ENCODE measurements around the gene SPATC1L.
A peak's percentile ranks its signal among the peaks of the same experiment; 100 is the strongest.
"Not testable (repeated sequence)": the region's sequence is repeated elsewhere in the genome, so short reads cannot be mapped to it uniquely, and the experiment has no call there.

SPATC1L gene

GRCh38 chr21:46183910-46184624, at the start of gene SPATC1L:
Gene SPATC1L (minus strand): TSS chr21:46184459. CDS start chr21:46182816, 1,643 bp downstream.
- Histone ChIP-seq H3K27me3 (ENCODE audit: control insufficient read depth, insufficient read depth, low read length) (no peaks in the 10 kb centered on the region), H3K9ac (ENCODE audit: low read length) (peak within 1 kb of the TSS; percentile 87), H3K9me3 (ENCODE audit: control insufficient read depth, insufficient read depth, low read depth, low read length) (no peaks in the 10 kb centered on the region), H3K4me1 (ENCODE audit: control insufficient read depth, insufficient read depth, low read length) (peaks cover 35% of the 10 kb centered on the region), H3K4me3 (ENCODE audit: low read depth, low read length) (peak within 1 kb of the TSS; percentile 93), H3K27ac (ENCODE audit: low read depth, low read length) (peak within 1 kb of the TSS; percentile 84), H3K36me3 (ENCODE audit: control insufficient read depth, insufficient read depth, low read length) (peaks cover 17% of the 10 kb centered on the region)

GRCh38 chr21:46229923-46230260, 45.6 kb upstream of the SPATC1L start:
- peak overlapping the region; percentile 81; the same call in 1 of the 2 replicates for H3K27ac ChIP-seq (ENCODE audit: low read depth, low read length)
- no peaks in the 10 kb centered on the region for H3K27me3 ChIP-seq (ENCODE audit: control insufficient read depth, insufficient read depth, low read length)
- H3K9me3 ChIP-seq (ENCODE audit: control insufficient read depth, insufficient read depth, low read depth, low read length), result peaks cover 33% of the 10 kb centered on the region
- peak overlapping the region; percentile 86 for H3K9ac ChIP-seq (ENCODE audit: low read length)
- H3K36me3 ChIP-seq (ENCODE audit: control insufficient read depth, insufficient read depth, low read length), result peaks cover 60% of the 10 kb centered on the region
- peak overlapping the region; percentile 76 for H3K4me3 ChIP-seq (ENCODE audit: low read depth, low read length)
- peaks cover 12% of the 10 kb centered on the region; the same call in 1 of the 2 replicates for H3K4me1 ChIP-seq (ENCODE audit: control insufficient read depth, insufficient read depth, low read length)

GRCh38 chr21:46229133-46229922, 45.1 kb upstream of the SPATC1L start:
- H3K4me3 ChIP-seq (ENCODE audit: low read depth, low read length), result peak overlapping the region; percentile 76
- peaks cover 55% of the 10 kb centered on the region for H3K36me3 ChIP-seq (ENCODE audit: control insufficient read depth, insufficient read depth, low read length)
- H3K9ac ChIP-seq (ENCODE audit: low read length), result peak overlapping the region; percentile 86
- peak overlapping the region; percentile 81; the same call in 1 of the 2 replicates for H3K27ac ChIP-seq (ENCODE audit: low read depth, low read length)
- H3K4me1 ChIP-seq (ENCODE audit: control insufficient read depth, insufficient read depth, low read length), result peaks cover 12% of the 10 kb centered on the region; the same call in 1 of the 2 replicates
- H3K9me3 ChIP-seq (ENCODE audit: control insufficient read depth, insufficient read depth, low read depth, low read length), result peaks cover 33% of the 10 kb centered on the region
- H3K27me3 ChIP-seq (ENCODE audit: control insufficient read depth, insufficient read depth, low read length), result no peaks in the 10 kb centered on the region

GRCh38 chr21:46228345-46229051, 44.2 kb upstream of the SPATC1L start, which contains the start of gene LSS:
Gene LSS (minus strand): TSS chr21:46228774. CDS start chr21:46228745, 29 bp downstream.
- Histone ChIP-seq H3K4me3 (ENCODE audit: low read depth, low read length) (peak within 1 kb of the TSS; percentile 91), H3K36me3 (ENCODE audit: control insufficient read depth, insufficient read depth, low read length) (peaks cover 46% of the 10 kb centered on the region), H3K4me1 (ENCODE audit: control insufficient read depth, insufficient read depth, low read length) (peaks cover 12% of the 10 kb centered on the region; the same call in 1 of the 2 replicates), H3K27me3 (ENCODE audit: control insufficient read depth, insufficient read depth, low read length) (no peaks in the 10 kb centered on the region), H3K9ac (ENCODE audit: low read length) (peak within 1 kb of the TSS; percentile 86), H3K27ac (ENCODE audit: low read depth, low read length) (peak within 1 kb of the TSS; percentile 81; the same call in 1 of the 2 replicates), H3K9me3 (ENCODE audit: control insufficient read depth, insufficient read depth, low read depth, low read length) (peaks cover 33% of the 10 kb centered on the region)

- Histone ChIP-seq H3K9ac (ENCODE audit: low read length) (peak overlapping the region; percentile 84), H3K4me1 (ENCODE audit: control insufficient read depth, insufficient read depth, low read length) (peaks cover 12% of the 10 kb centered on the region; the same call in 1 of the 2 replicates), H3K9me3 (ENCODE audit: control insufficient read depth, insufficient read depth, low read depth, low read length) (peaks cover 31% of the 10 kb centered on the region), H3K27ac (ENCODE audit: low read depth, low read length) (peak overlapping the region; percentile 73; the same call in 1 of the 2 replicates), H3K27me3 (ENCODE audit: control insufficient read depth, insufficient read depth, low read length) (no peaks in the 10 kb centered on the region), H3K4me3 (ENCODE audit: low read depth, low read length) (peak overlapping the region; percentile 91), H3K36me3 (ENCODE audit: control insufficient read depth, insufficient read depth, low read length) (peaks cover 45% of the 10 kb centered on the region)
Observed at GRCh38 chr21:46227811-46228344, 43.6 kb upstream of the SPATC1L start.

- Histone ChIP-seq H3K9me3 (ENCODE audit: control insufficient read depth, insufficient read depth, low read depth, low read length) (peaks cover 23% of the 10 kb centered on the region), H3K36me3 (ENCODE audit: control insufficient read depth, insufficient read depth, low read length) (peaks cover 45% of the 10 kb centered on the region), H3K27ac (ENCODE audit: low read depth, low read length) (no peak overlapping the region), H3K9ac (ENCODE audit: low read length) (peak overlapping the region; percentile 84), H3K4me3 (ENCODE audit: low read depth, low read length) (peak overlapping the region; percentile 91), H3K4me1 (ENCODE audit: control insufficient read depth, insufficient read depth, low read length) (peaks cover 12% of the 10 kb centered on the region; the same call in 1 of the 2 replicates), H3K27me3 (ENCODE audit: control insufficient read depth, insufficient read depth, low read length) (no peaks in the 10 kb centered on the region)
Observed at GRCh38 chr21:46226920-46227599, 42.8 kb upstream of the SPATC1L start.

DNA sequence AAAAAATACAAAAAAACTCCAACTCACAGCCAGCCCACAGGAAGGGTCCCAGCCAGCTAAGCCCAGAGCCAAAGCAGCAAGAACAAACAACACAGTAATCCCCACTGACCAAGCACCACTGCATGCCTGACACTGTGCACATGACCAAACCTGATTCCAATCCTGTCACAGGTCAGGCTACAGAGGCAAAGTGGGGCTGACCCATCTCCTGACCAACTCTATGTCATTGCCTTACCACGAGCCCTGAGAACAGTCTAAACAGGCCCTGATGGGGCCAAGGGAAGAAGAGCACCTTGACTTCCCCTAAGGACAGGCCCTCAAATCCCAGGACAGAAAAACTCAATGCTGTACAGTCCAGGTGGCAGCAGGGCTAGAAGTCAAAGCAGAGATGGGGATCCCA, 41.9 kb upstream of the SPATC1L start:
- H3K9ac ChIP-seq (ENCODE audit: low read length), result no peak overlapping the region
- peak overlapping the region; percentile 91; the same call in 1 of the 2 replicates for H3K4me3 ChIP-seq (ENCODE audit: low read depth, low read length)
- H3K36me3 ChIP-seq (ENCODE audit: control insufficient read depth, insufficient read depth, low read length), result peaks cover 45% of the 10 kb centered on the region
- no peaks in the 10 kb centered on the region for H3K27me3 ChIP-seq (ENCODE audit: control insufficient read depth, insufficient read depth, low read length)
- H3K9me3 ChIP-seq (ENCODE audit: control insufficient read depth, insufficient read depth, low read depth, low read length), result peaks cover 14% of the 10 kb centered on the region; the same call in 1 of the 2 replicates
- peaks cover 12% of the 10 kb centered on the region; the same call in 1 of the 2 replicates for H3K4me1 ChIP-seq (ENCODE audit: control insufficient read depth, insufficient read depth, low read length)
- no peak overlapping the region for H3K27ac ChIP-seq (ENCODE audit: low read depth, low read length)

DNA sequence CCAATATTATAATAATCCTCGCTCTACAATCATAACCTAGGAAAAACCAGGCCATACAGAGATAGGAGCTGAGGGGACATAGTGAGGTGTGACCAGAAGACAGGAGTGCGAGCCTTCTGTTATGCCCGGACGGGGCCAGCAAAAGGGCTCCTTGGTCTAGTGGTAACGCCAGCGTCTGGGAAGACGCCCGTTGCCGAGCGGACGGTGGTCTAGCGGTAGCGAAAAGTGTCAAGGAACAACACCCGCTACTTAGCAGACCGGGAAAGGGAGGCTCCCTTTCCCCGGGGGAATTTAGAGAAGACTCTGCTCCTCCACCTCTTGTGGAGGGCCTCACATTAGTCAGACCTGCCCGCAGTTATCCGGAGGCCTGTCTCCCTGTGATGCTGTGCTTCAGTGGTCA, 39.4 kb upstream of the SPATC1L start:
- not testable (repeated sequence) for H3K9ac ChIP-seq (ENCODE audit: low read length); H3K27me3 ChIP-seq (ENCODE audit: control insufficient read depth, insufficient read depth, low read length); H3K27ac ChIP-seq (ENCODE audit: low read depth, low read length); H3K4me1 ChIP-seq (ENCODE audit: control insufficient read depth, insufficient read depth, low read length); H3K9me3 ChIP-seq (ENCODE audit: control insufficient read depth, insufficient read depth, low read depth, low read length); H3K4me3 ChIP-seq (ENCODE audit: low read depth, low read length)
- peaks cover 55% of the 10 kb centered on the region for H3K36me3 ChIP-seq (ENCODE audit: control insufficient read depth, insufficient read depth, low read length)

GRCh38 chr21:46223217-46223616, 39.0 kb upstream of the SPATC1L start:
- Histone ChIP-seq H3K27ac (ENCODE audit: low read depth, low read length) (no peak overlapping the region), H3K4me3 (ENCODE audit: low read depth, low read length) (no peak overlapping the region), H3K9me3 (ENCODE audit: control insufficient read depth, insufficient read depth, low read depth, low read length) (no peaks in the 10 kb centered on the region), H3K4me1 (ENCODE audit: control insufficient read depth, insufficient read depth, low read length) (peaks cover 3% of the 10 kb centered on the region; the same call in 1 of the 2 replicates), H3K27me3 (ENCODE audit: control insufficient read depth, insufficient read depth, low read length) (no peaks in the 10 kb centered on the region), H3K9ac (ENCODE audit: low read length) (no peak overlapping the region), H3K36me3 (ENCODE audit: control insufficient read depth, insufficient read depth, low read length) (peaks cover 55% of the 10 kb centered on the region)
